HEK293T (cell line): ENCODE data around the gene THSD4.

Experiments
- CTCF ChIA-PET: fragments of 350-600 bp; formaldehyde crosslinking; extraction: SDS; loops from one replicate; lab custom pipeline; 2021; ENCODE audit warnings: antibody characterized with exemption, inconsistent platforms; lab: Yijun Ruan, JAX
- POLR2A ChIA-PET: fragments of 350-600 bp; formaldehyde crosslinking; extraction: SDS; loops from one replicate; lab custom pipeline; 2020; ENCODE audit warnings: antibody characterized with exemption, inconsistent platforms; lab: Yijun Ruan, JAX
- DNase-seq: peaks from one replicate; pipeline ENCODE4 v3.0.0; 2012; ENCODE audit warnings: mixed read lengths; ENCODE audit errors: extremely low spot score
- ARNT ChIP-seq: fragments of 450-650 bp; IDR thresholded peaks from 2 replicates; pipeline ENCODE4 v1.6.1; 2017; ENCODE audit warnings: mild to moderate bottlenecking
- BHLHE40 ChIP-seq: fragments of 450-650 bp; IDR thresholded peaks from 2 replicates; pipeline ENCODE4 v1.6.1; 2016; ENCODE audit warnings: mild to moderate bottlenecking, moderate library complexity, borderline replicate concordance
- CTBP1 ChIP-seq: fragments of 450-650 bp; IDR thresholded peaks from 2 replicates; pipeline ENCODE4 v1.6.1; 2016; ENCODE audit warnings: borderline replicate concordance
- ELF4 ChIP-seq: fragments of 450-650 bp; IDR thresholded peaks from 2 replicates; pipeline ENCODE4 v1.6.1; 2017; ENCODE audit warnings: antibody characterized with exemption
- FOXA1 ChIP-seq: fragments of 450-650 bp; IDR thresholded peaks from 2 replicates; pipeline ENCODE4 v1.6.1; 2016; ENCODE audit warnings: mild to moderate bottlenecking
- FOXK2 ChIP-seq: fragments of 450-650 bp; IDR thresholded peaks from 2 replicates; pipeline ENCODE4 v1.6.1; 2016; ENCODE audit warnings: mild to moderate bottlenecking
- FOXM1 ChIP-seq: fragments of 450-650 bp; IDR thresholded peaks from 2 replicates; pipeline ENCODE4 v1.6.1; 2017; ENCODE audit warnings: mild to moderate bottlenecking, borderline replicate concordance
- HDGF ChIP-seq: fragments of 450-650 bp; IDR thresholded peaks from 2 replicates; pipeline ENCODE4 v1.6.1; 2017; ENCODE audit warnings: antibody characterized with exemption, borderline replicate concordance
- L3MBTL2 ChIP-seq: fragments of 450-650 bp; conservative IDR thresholded peaks from 2 replicates; pipeline ENCODE4 v1.6.1; 2016; ENCODE audit warnings: mild to moderate bottlenecking
- LEF1 ChIP-seq: fragments of 450-650 bp; IDR thresholded peaks from 2 replicates; pipeline ENCODE4 v1.6.1; 2017; ENCODE audit warnings: mild to moderate bottlenecking, borderline replicate concordance
- NFRKB ChIP-seq: fragments of 450-650 bp; IDR thresholded peaks from 2 replicates; pipeline ENCODE4 v1.6.1; 2016; ENCODE audit warnings: mild to moderate bottlenecking, moderate library complexity
- PKNOX1 ChIP-seq: fragments of 450-650 bp; IDR thresholded peaks from 2 replicates; pipeline ENCODE4 v1.6.1; 2016
- SP1 ChIP-seq: fragments of 450-650 bp; IDR thresholded peaks from 2 replicates; pipeline ENCODE4 v1.6.1; 2017
- SUZ12 ChIP-seq: fragments of 450-650 bp; IDR thresholded peaks from 2 replicates; pipeline ENCODE4 v1.6.1; 2016; ENCODE audit warnings: mild to moderate bottlenecking
- TARDBP ChIP-seq: fragments of 450-650 bp; IDR thresholded peaks from 2 replicates; pipeline ENCODE4 v1.6.1; 2016
- ZNF384 ChIP-seq: fragments of 450-650 bp; IDR thresholded peaks from 2 replicates; pipeline ENCODE4 v1.6.1; 2016

Gene THSD4

GRCh38 chr15:71186267-71186666 lies 71.0 kb downstream of the THSD4 start:
- CTCF ChIA-PET = no interaction called here
- TF ChIP-seq SUZ12 (no peak), ELF4 (no peak), SP1 (no peak), ARNT (no peak), L3MBTL2 (no peak), TARDBP (no peak), CTBP1 (no peak), PKNOX1 (no peak), FOXK2 (no peak), FOXA1 (no peak), HDGF (no peak), BHLHE40 (no peak), FOXM1 (no peak), LEF1 (no peak), ZNF384 (no peak)
- DNase-seq = no peak
- POLR2A ChIA-PET = no interaction called here

GRCh38 chr15:71187078-71187477 lies 71.8 kb downstream of the THSD4 start:
- POLR2A ChIA-PET = no interaction called here
- CTCF ChIA-PET = no interaction called here
- no peak for TF ChIP-seq NFRKB
- DNase-seq = no peak

- CTCF ChIA-PET = no interaction called here
- no peak for DNase-seq
- POLR2A ChIA-PET = no interaction called here
- TF ChIP-seq TARDBP (no peak), SP1 (no peak), CTBP1 (no peak), LEF1 (no peak), ZNF384 (no peak), BHLHE40 (no peak), ARNT (no peak), FOXK2 (no peak), ELF4 (no peak), L3MBTL2 (no peak), SUZ12 (no peak), PKNOX1 (no peak), FOXA1 (no peak), NFRKB (no peak), HDGF (no peak), FOXM1 (no peak)
These were observed 72.3 kb downstream of the THSD4 start for GRCh38 chr15:71187526-71187925.

GRCh38 chr15:71189718-71190117 lies 74.4 kb downstream of the THSD4 start:
- CTCF ChIA-PET = interaction anchor here (0.6 kb wide), 1 partner anchor 31 kb away, joined by 3 read pairs; no protein-coding TSS in a partner anchor
- no peak for DNase-seq
- TF ChIP-seq ZNF384 (no peak), TARDBP (no peak), FOXM1 (no peak), NFRKB (no peak), PKNOX1 (no peak), HDGF (no peak), L3MBTL2 (no peak), FOXA1 (no peak), SUZ12 (no peak), SP1 (no peak), ELF4 (no peak), LEF1 (no peak), CTBP1 (no peak), FOXK2 (no peak), BHLHE40 (no peak), ARNT (no peak)
- POLR2A ChIA-PET = no interaction called here

GRCh38 chr15:71191296-71191695 lies 76.0 kb downstream of the THSD4 start:
- no peak for TF ChIP-seq SP1
- no peak for TF ChIP-seq TARDBP
- no peak for TF ChIP-seq NFRKB
- no peak for TF ChIP-seq PKNOX1
- TF ChIP-seq ZNF384 = no peak
- no peak for TF ChIP-seq CTBP1
- no peak for TF ChIP-seq FOXK2
- no peak for TF ChIP-seq HDGF
- TF ChIP-seq FOXM1 = no peak
- no peak for TF ChIP-seq LEF1
- no peak for TF ChIP-seq BHLHE40
- no peak for TF ChIP-seq FOXA1
- ChIA-PET CTCF (no interaction called here), POLR2A (no interaction called here)
- DNase-seq = no peak

- TF ChIP-seq FOXM1 = no peak
- TF ChIP-seq FOXK2 = no peak
- no peak for TF ChIP-seq BHLHE40
- no peak for TF ChIP-seq SP1
- TF ChIP-seq FOXA1 = no peak
- no peak for TF ChIP-seq TARDBP
- TF ChIP-seq ZNF384 = no peak
- no peak for TF ChIP-seq L3MBTL2
- no peak for TF ChIP-seq SUZ12
- ChIA-PET POLR2A (no interaction called here), CTCF (no interaction called here)
- DNase-seq = no peak
These were observed 77.5 kb downstream of the THSD4 start for GRCh38 chr15:71192816-71193215.
